Stimulated activated CD4-positive, alpha-beta T cell treated with anti-CD3 and anti-CD28 coated beads, Interleukin-1b, Interleukin-23, amount 100 ng/mL, for 1 hour (primary cell): ENCODE results near the gene PMM2.

Experiments
- DNase-seq, 2 donors: peaks; one replicate each; pipeline ENCODE4 v3.0.0-alpha.2; 2020; ENCODE audit warnings: low read depth in 2 of 2

PMM2 gene

DNA sequence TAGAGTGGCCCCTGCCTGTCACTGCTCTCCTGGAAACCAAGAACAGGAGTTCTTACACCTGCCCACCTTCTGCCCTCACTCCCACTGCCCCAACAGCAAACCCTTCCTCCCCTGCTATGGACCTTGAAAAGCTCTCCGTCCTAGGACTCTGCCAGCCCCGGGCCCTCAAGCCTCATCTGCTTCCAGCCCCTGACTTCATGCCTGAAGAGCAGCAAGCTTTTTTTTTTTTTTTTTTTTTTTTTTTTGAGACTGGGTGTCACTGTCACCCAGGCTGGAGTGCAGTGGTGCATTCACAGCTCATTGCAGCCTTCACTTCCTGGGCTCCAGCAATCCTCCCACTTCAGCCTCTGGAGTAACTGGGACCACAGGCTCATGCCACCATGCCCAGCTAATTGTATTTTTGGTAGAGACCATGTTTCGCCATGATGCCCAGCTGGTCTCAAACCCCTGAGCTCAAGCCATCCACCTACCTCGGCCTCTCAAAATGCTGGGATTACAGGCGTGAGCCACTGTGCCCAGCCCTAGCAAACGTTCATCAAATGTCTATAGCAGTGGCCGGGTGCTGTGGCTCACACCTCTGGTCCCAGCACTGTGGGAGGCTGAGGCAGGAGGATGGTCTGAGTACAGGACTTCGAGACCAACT, 54.2 kb downstream of the PMM2 start:
- DNase-seq, result no peak

DNA sequence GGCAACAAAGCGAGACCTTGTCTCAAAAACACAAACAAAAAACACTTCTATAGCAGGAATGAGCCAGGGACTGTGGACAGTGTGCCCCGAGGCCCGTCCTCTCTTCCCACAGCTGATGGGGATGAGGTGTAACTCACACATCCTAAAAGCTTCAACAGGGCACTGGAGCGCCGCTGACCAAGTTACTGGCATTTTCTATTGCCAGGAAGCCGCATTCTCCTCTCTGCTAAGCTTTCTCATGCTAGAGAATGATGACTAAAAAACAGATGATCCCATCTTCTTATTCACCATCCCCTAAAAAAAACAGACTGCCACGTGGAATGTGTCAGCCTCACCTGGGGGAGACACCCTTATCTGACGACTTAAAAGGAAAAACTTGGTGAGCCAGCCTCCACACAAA, 54.9 kb downstream of the PMM2 start:
- no peak for DNase-seq

DNA sequence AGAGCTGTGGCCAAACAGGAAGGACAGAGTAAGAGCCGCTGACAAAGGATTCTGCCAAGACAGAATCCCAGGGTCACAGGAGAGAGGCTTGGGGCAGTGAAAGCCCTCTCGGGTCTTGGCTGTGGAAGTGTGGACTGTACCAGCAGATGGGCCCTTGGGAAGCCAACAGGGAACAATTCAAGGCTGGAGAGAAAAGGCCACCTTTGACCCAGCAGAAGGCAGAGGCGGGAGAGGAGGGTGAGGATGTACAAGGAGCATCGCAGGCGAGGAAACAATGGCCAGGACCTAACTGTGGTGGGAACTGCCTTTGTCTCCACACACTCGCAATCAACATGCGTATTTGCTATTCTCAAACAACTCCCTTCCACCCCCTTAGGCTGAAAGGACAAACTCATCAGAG, 55.5 kb downstream of the PMM2 start:
- DNase-seq, result no peak

GRCh38 chr16:8853611-8854010, 56.0 kb downstream of the PMM2 start:
- no peak for DNase-seq

GRCh38 chr16:8854298-8854948, 56.8 kb downstream of the PMM2 start:
- no peak for DNase-seq

DNA sequence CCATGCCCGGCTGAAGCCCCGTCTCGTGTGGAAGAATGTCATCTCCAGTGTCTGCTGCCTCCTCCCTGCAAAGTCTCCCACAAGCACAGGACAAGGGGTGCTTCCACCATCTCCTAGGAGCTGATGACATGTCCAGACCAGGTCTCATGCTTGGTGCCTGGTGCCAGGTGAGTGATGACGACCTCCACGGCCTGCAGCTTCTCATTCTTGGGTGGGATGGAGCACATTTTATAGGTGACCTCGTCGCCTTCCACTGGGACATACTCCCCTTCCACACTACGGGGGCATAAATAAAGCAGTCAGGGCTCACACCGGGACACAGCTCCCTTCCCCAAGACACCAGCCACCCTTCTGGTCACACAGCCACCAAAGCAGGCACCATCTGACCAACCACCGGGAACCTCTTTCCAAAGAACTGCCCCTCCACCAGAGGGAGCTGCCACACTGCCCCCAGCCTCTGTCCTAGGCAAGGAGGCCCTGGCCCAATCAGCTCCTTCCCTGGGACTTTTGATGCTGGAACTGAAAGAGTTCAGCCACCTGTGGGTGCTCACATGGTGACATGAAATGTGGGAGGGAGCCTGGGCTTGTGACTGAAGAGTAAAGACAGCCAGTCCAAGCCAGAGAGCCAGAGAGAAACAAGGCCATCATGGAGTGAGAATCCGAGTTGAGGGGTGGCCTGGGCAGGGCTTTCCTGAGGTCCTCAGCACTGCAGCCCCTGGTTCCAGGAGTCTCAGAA, 57.6 kb downstream of the PMM2 start:
- DNase-seq, result no peak

DNA sequence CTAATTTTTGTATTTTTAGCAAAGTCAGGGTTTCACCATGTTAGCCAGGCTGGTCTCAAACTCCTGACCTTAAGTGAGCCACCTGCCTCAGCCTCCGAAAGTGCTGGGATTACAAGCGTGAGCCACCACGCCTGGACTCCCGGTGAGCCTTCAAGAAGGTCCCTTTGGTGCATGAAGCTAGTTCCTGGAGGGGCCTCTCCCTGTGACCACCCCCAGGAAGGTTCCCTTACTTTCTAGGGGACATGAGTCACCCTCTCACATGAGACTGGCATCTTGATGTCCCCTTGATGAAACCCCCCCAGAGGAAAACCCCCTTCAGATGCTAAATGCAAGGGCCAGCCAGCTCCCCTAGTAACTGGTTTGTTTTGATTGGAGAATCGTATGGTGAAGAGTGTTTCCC, 58.3 kb downstream of the PMM2 start:
- no peak for DNase-seq

DNA sequence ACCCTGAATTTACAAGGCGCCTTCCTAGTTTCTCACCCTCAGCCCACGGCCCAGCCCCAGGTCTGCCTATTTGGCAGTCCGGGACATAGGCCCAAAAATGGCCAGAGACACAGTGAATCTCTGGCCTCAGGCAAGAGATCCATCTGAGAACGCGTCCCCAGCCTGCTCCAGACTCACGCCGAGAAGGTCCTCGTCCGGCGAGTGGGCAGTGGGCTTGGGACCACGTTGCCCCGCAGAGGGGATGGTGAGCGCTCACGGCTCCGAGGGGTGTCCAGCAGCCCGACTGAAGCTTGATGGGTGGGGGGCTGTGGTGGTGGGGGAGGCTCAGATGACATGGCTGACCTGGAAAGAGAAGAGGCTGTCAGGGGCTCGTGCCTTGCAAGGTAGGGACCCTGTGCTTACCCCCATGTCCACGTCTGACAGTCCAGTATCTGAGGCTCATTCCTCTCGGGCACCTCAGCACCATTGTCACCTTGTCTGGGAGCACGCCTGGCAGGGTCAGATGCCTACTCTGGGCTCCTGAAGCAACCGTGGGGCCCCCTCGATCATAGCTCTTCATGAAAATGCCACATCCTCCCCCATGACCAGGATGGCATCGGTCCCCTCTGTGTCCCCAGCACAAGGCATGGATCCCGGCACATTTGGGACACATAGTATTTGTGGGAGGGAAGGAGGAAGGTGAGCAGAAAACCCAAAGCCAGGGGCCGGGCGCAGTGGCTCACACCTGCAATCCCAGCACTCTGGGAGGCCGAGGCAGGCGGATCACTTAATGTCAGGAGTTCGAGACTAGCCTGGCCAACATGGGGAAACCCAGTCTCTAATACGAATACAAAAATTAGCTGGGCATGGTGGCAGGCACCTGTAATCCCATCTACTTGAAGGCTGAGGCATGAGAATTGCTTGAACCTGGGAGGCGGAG, 61.6 kb downstream of the PMM2 start:
- DNase-seq, result no peak

- no peak for DNase-seq
These were observed 62.6 kb downstream of the PMM2 start for GRCh38 chr16:8859913-8860881.

GRCh38 chr16:8861563-8862308, 64.1 kb downstream of the PMM2 start:
- no peak for DNase-seq

GRCh38 chr16:8862309-8863130, 64.9 kb downstream of the PMM2 start:
- no peak for DNase-seq

DNA sequence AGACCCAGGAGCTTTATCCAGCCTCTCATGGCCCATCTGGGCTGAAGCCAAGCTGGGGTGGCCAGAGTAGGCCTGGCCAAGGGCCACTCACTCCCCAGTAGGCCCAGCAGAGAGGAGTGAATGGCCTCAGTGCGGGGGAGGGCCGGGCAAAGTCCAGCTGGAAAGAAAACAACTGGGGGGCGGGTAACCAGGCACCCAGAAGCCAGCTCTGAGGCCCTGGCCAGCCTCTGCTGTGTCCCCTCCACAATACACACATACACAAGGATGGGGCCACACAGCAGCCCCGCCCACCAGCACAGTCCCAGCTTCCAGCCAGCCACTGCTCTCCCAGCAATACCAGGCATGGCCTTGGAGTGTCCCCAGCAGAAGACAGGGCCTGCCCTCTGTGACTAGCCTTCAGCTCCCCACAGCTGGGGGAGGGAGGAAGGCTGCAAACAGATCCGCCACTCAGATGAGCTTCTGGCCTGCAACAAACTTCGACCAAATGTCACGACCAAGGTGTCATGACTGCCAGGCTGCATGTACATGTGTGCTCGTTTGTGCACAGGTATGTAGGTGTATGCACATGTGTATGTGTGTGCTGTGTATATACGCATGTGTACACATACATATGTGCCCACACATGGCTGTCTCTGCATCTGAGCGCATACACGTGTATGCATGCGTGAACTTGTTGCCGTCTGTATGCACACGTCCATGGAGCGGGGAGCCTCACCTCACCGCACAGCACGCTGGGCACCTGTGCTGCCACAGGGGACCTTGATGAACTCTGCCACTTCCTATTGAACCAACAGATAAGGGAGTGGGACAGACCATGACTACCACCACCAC, 66.2 kb downstream of the PMM2 start:
- no peak for DNase-seq

GRCh38 chr16:8864480-8865110, 67.0 kb downstream of the PMM2 start:
- DNase-seq, result no peak

DNA sequence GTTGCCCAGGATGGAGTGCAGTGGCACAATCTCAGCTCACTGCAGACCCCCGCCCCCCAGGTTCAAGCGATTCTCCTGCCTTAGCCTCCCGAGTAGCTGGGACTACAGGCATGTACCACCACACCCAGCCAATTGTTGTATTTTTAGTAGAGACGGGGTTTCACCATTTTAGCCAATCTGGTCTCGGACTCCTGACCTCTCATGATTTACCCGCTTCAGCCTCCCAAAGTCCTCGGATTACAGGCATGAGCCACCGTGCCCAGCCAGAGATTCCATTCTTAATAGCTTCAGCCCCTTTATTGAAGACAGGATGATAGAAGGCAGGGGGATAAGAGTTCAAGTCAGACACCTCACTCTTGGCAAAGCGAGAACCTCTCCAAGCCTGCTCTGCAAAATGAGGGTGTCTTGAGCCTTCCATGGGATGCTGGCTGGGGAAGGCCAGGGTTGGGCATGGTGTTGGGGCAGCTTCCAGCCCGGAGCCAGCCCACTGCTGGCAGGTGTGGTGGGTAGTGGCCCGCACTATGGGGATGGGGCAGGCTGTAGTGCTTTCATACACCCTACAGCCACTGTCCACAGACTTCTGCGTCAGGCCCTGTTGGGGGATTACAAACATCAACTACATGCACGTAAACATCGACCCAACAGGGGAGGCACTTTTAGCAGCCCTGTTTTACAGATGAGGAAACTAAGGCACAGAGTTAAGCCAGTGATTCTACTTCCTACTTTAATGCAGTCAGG, 67.7 kb downstream of the PMM2 start:
- no peak for DNase-seq

DNA sequence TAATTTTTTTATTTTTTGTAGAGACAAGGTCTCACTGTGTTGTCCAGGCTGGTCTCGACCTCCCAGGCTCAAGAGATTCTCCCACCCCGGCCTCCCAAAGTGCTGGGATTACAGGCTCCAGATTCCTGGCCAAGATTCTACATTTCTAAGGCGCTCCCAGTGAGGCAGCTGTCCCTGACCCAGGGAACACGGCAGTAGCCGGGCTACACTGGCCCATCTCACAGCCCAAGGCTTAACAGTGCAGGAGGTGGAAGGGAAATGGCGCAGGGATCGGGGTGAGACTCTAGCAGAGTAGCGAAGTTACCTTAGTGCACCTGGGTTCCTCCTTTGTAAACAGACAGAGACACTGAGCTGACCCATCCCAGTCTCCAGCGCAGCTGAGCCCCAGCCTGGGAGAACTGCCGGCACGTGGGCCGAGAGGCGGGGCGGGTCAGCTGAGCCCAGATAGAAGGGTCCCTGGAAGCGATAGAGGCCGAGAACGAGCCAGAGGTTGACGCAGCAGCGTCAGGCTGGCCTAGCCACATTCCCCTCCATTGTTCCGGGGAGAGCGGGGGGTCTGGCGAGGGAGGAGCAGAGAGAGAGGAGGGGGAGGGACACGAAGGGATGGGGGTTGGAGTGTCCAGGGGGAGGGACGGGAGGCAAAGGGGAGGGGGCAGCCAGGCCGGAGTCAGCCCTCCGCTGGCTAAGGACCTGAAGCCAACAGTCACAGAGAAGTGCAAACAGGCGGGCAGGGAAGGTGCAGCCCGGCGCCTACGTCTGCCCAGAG, 68.7 kb downstream of the PMM2 start:
- no peak for DNase-seq

- no peak for DNase-seq
These were observed 69.2 kb downstream of the PMM2 start for GRCh38 chr16:8866884-8867215.
